ENCODE results near the gene PCDH9. TPM values are rescaled to one million over a fixed set of nuclear protein-coding genes. Genes with fewer than 3 reads are reported as not detected.

Gene PCDH9
- total and polyA plus RNA-seq, 12 donors = 2.9 to 32.0 (median 15.4) TPM

GRCh38 chr13:66780814-66781213 is 449.3 kb downstream of the PCDH9 start:
- no peaks in the 10 kb centered on the region for H3K9me3 ChIP-seq
- ATAC-seq (no peak), DNase-seq (no peak)
- H3K27ac ChIP-seq = no peak overlapping the region
- TF ChIP-seq CTCF (IDR thresholded peaks at IDR 0.05) = no peak
- H3K27me3 ChIP-seq = no peaks in the 10 kb centered on the region
- intact Hi-C loops (cut with DNase I) = no loop called here
- H3K4me1 ChIP-seq = peaks cover 0 to 3% (median 0%) of the 10 kb centered on the region in 9 donors
- WGBS, 2 donors = 88% methylated on average over 3 of the region's 3 CpGs
- no peaks in the 10 kb centered on the region for H3K36me3 ChIP-seq
- H3K4me3 ChIP-seq = no peak overlapping the region

DNA sequence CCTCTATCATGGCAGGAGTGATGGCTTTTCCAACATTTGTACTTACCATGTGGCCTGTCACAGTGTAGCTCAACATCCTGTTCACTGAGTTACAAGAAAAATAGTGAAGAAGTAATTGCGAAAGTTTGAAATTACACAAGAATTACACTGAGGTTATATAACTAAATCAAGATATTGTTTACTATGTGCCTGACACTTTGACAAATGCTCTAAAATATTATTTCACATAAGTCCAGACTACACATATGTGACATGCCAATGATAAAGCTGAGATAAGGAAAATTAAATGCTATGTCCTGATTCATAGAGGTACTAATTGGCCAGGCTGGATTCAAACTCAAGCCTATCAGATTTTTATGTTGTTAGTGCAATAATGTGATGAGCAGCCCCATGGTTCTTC is 451.7 kb downstream of the PCDH9 start:
- H3K9me3 ChIP-seq = peaks cover 0 to 2% (median 0%) of the 10 kb centered on the region in 11 donors
- intact Hi-C loops (cut with DNase I) = no loop called here
- H3K27ac ChIP-seq = no peak overlapping the region
- H3K27me3 ChIP-seq = no peaks in the 10 kb centered on the region
- H3K36me3 ChIP-seq = no peaks in the 10 kb centered on the region
- 89 to 98% methylated on average over 1 of the region's 1 CpG for WGBS, 2 donors
- ATAC-seq (no peak), DNase-seq (no peak)
- TF ChIP-seq CTCF (IDR thresholded peaks at IDR 0.05) = no peak
- peaks cover 0 to 3% (median 0%) of the 10 kb centered on the region in 9 donors for H3K4me1 ChIP-seq
- H3K4me3 ChIP-seq = no peak overlapping the region

GRCh38 chr13:66775196-66775595 is 454.9 kb downstream of the PCDH9 start:
- Histone ChIP-seq H3K27ac (no peak overlapping the region), H3K9me3 (peaks cover 0 to 2% (median 0%) of the 10 kb centered on the region in 11 donors), H3K36me3 (no peaks in the 10 kb centered on the region), H3K27me3 (no peaks in the 10 kb centered on the region), H3K4me3 (no peak overlapping the region), H3K4me1 (no peaks in the 10 kb centered on the region)
- intact Hi-C loops (cut with DNase I) = no loop called here
- TF ChIP-seq CTCF (IDR thresholded peaks at IDR 0.05) = no peak
- 90 to 96% methylated on average over 3 of the region's 3 CpGs for WGBS, 2 donors
- DNase-seq (no peak), ATAC-seq (no peak)

GRCh38 chr13:66774046-66774445 is 456.1 kb downstream of the PCDH9 start:
- Histone ChIP-seq H3K27me3 (no peaks in the 10 kb centered on the region), H3K9me3 (peaks cover 0 to 2% (median 0%) of the 10 kb centered on the region in 11 donors), H3K36me3 (no peaks in the 10 kb centered on the region), H3K4me3 (no peak overlapping the region), H3K4me1 (no peaks in the 10 kb centered on the region), H3K27ac (no peak overlapping the region)
- intact Hi-C loops (cut with DNase I) = no loop called here
- ATAC-seq = no peak
- DNase-seq = no peak
- TF ChIP-seq CTCF (IDR thresholded peaks at IDR 0.05) = no peak
- WGBS, 2 donors = 84 to 90% methylated on average over 2 of the region's 2 CpGs
